ENCODE results near the gene SPAG4.

- TF ChIP-seq USF1 (IDR thresholded peaks at IDR 0.05) (no peak), TCF12 (IDR thresholded peaks at IDR 0.05; ENCODE audit: low read depth) (no peak), RAD21 (IDR thresholded peaks at IDR 0.05; ENCODE audit: low read depth) (peak; percentile 51), EP300 (IDR thresholded peaks at IDR 0.05; ENCODE audit: borderline replicate concordance) (no peak), TAF1 (IDR thresholded peaks at IDR 0.05; ENCODE audit: low read depth) (no peak), EGR1 (IDR thresholded peaks at IDR 0.05) (no peak), CEBPB (IDR thresholded peaks at IDR 0.05) (no peak)
- TF ChIP-seq, protein P1, sequence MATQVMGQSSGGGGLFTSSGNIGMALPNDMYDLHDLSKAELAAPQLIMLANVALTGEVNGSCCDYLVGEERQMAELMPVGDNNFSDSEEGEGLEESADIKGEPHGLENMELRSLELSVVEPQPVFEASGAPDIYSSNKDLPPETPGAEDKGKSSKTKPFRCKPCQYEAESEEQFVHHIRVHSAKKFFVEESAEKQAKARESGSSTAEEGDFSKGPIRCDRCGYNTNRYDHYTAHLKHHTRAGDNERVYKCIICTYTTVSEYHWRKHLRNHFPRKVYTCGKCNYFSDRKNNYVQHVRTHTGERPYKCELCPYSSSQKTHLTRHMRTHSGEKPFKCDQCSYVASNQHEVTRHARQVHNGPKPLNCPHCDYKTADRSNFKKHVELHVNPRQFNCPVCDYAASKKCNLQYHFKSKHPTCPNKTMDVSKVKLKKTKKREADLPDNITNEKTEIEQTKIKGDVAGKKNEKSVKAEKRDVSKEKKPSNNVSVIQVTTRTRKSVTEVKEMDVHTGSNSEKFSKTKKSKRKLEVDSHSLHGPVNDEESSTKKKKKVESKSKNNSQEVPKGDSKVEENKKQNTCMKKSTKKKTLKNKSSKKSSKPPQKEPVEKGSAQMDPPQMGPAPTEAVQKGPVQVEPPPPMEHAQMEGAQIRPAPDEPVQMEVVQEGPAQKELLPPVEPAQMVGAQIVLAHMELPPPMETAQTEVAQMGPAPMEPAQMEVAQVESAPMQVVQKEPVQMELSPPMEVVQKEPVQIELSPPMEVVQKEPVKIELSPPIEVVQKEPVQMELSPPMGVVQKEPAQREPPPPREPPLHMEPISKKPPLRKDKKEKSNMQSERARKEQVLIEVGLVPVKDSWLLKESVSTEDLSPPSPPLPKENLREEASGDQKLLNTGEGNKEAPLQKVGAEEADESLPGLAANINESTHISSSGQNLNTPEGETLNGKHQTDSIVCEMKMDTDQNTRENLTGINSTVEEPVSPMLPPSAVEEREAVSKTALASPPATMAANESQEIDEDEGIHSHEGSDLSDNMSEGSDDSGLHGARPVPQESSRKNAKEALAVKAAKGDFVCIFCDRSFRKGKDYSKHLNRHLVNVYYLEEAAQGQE (IDR thresholded peaks at IDR 0.05; ENCODE audit: low read depth): no peak
Measured at GRCh38 chr20:35568645-35569044, 47.0 kb upstream of the SPAG4 start.

Data from Ishikawa (cell line).